Upper lobe of left lung (tissue), 4 donors: ENCODE measurements around the gene PSMD12.

Source experiments
- CTCF ChIP-seq, 6 experiments: fragments of 450-650 bp in 4 of 6; fragments of 200-600 bp in 2 of 6; sonication (generic) in 2 of 6; IDR thresholded peaks; one replicate each; pipeline ENCODE4 v1.5.1; 2016 to 2019; ENCODE audit warnings: antibody characterized with exemption in 6 of 6
- POLR2A ChIP-seq, 4 donors: fragments of 450-650 bp; IDR thresholded peaks; one replicate each; pipeline ENCODE4 v1.5.1; 2016 to 2017; ENCODE audit warnings: antibody characterized with exemption in 4 of 4, mild to moderate bottlenecking in 2 of 4
- POLR2AphosphoS5 ChIP-seq, 2 donors: sonication (generic); formaldehyde crosslinking; IDR thresholded peaks; one replicate each; pipeline ENCODE4 v1.5.1; 2017; ENCODE audit warnings: antibody characterized with exemption in 2 of 2

GRCh38 chr17:67401598-67402504, 35.5 kb upstream of the PSMD12 start:
- TF ChIP-seq CTCF (IDR thresholded peaks at IDR 0.05) (no peak), POLR2A (IDR thresholded peaks at IDR 0.05) (no peak), POLR2AphosphoS5 (IDR thresholded peaks at IDR 0.05) (peak in 1 of 2 donors; percentile 28)
